BJ (cell line): Measurements from ENCODE around the gene SH3BGRL2. TPM values are rescaled to one million over a fixed set of nuclear protein-coding genes. Genes with fewer than 3 reads are reported as not detected.

Source experiments
- CTCF ChIA-PET: fragments of 350-600 bp; formaldehyde crosslinking; extraction: SDS; loops from one replicate; lab custom pipeline; 2021; ENCODE audit warnings: antibody characterized with exemption, inconsistent platforms; lab: Yijun Ruan, JAX
- POLR2A ChIA-PET: fragments of 300-600 bp; sonication (Branson Sonifier 250); formaldehyde crosslinking; extraction: SDS; loops from one replicate; lab custom pipeline; 2021; ENCODE audit warnings: antibody characterized with exemption; lab: Charles Lee
- DNase-seq: peaks from one replicate; pipeline ENCODE4 v3.0.0-alpha.2; 2011; ENCODE audit warnings: low read depth
- H3K27me3 ChIP-seq: 2 replicates; pipeline ENCODE4 v1.6.0; 2011; ENCODE audit warnings: low read length; ENCODE audit not compliant: control insufficient read depth, insufficient read depth
- H3K36me3 ChIP-seq: 2 replicates; pipeline ENCODE4 v1.5.1; 2011; ENCODE audit warnings: low read length; ENCODE audit not compliant: control insufficient read depth, insufficient read depth
- H3K4me3 ChIP-seq: 2 replicates; pipeline ENCODE4 v1.5.1; 2011; ENCODE audit warnings: low read depth, mild to moderate bottlenecking, control low read depth, low read length
- polyA plus RNA-seq: library from polyadenylated mRNA; depleted of rRNA; stranded (reverse); fragments of >200 nt; gene quantifications from 2 replicates; pipeline ENCODE4 v1.2.3, GENCODE V29; 2011
- TF ChIP-seq, protein P1 (sequence below): IDR thresholded peaks from 2 replicates; pipeline ENCODE4 v1.5.1; 2011; ENCODE audit warnings: low read depth, mild to moderate bottlenecking, control low read depth, inconsistent platforms, low read length, moderate library complexity; ENCODE audit not compliant: insufficient read depth

Gene SH3BGRL2
- polyA plus RNA-seq, 1 experiment = 0.37 TPM

DNA sequence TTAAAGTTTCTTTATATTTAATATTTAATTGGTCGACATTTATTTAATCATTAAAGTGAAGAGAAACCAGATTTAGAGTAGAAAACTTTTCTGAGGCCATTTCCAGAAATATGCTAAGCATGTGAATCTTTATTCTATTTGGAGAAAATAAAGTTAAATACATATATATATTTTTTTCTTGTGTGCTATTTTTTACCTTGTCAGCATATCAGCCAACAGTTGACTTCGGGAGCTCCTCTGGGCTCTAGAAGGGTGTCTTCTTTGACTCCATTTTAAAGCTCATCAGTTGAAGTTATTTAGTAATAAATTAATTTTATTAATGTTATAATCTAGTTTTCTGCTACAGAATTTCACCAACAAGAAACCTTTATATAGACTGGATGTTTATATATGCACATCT lies 73.1 kb downstream of the SH3BGRL2 start:
- POLR2A ChIA-PET = no interaction called here
- Histone ChIP-seq H3K36me3 (no peaks in the 10 kb centered on the region), H3K4me3 (no peak overlapping the region), H3K27me3 (no peaks in the 10 kb centered on the region)
- CTCF ChIA-PET = interaction anchor here (2.5 kb wide), 1 partner anchor 10 kb away, joined by 8 read pairs; no protein-coding TSS in a partner anchor
- no peak for DNase-seq
- TF ChIP-seq, protein P1, sequence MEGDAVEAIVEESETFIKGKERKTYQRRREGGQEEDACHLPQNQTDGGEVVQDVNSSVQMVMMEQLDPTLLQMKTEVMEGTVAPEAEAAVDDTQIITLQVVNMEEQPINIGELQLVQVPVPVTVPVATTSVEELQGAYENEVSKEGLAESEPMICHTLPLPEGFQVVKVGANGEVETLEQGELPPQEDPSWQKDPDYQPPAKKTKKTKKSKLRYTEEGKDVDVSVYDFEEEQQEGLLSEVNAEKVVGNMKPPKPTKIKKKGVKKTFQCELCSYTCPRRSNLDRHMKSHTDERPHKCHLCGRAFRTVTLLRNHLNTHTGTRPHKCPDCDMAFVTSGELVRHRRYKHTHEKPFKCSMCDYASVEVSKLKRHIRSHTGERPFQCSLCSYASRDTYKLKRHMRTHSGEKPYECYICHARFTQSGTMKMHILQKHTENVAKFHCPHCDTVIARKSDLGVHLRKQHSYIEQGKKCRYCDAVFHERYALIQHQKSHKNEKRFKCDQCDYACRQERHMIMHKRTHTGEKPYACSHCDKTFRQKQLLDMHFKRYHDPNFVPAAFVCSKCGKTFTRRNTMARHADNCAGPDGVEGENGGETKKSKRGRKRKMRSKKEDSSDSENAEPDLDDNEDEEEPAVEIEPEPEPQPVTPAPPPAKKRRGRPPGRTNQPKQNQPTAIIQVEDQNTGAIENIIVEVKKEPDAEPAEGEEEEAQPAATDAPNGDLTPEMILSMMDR = no peak

DNA sequence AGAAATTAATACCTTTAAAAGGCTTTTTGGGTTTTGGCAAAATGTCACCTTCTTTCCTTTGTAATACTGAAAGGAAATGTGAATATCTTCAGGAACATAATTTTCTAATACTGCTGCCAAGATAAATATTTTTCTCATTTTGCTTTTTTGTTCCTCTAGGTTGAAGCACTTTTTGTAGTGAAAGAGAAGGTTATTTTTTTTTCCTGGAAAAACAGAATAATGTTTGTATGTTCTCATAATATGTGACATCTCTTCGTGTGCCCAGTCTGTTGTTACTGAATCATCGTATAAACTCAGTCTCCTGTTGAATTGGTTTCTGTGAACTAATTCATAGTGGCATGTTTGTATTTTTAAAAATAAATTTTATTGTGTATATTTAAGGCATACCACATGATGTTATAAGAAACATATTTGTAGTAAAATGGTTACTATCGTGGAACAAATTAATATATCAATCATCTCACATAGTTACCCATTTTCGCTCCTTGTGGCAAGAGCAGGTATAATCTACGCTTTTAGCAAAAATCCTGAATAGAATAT lies 74.4 kb downstream of the SH3BGRL2 start:
- TF ChIP-seq, protein P1 = no peak
- no peak overlapping the region for H3K4me3 ChIP-seq
- ChIA-PET POLR2A (no interaction called here), CTCF (no interaction called here)
- H3K36me3 ChIP-seq = no peaks in the 10 kb centered on the region
- no peak for DNase-seq
- no peaks in the 10 kb centered on the region for H3K27me3 ChIP-seq

DNA sequence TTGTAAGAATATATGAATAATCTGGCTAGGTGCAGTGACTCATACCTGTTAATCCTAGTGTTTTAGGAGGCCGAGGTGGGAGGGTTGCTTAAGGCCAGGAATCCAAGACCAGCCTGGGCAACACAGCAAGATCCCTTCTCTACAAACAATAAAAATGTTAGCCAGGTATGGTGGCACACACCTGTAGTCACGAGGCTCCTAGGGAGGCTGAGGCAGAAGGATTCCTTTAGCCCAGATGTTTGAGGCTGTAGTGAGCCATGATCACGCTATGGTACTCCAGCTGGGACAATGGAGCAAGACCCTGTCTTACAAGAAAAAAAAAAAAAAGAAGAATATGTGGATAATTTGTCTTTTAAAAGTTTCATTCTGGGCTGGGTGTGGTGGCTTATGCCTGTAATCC lies 75.4 kb downstream of the SH3BGRL2 start:
- Histone ChIP-seq H3K4me3 (no peak overlapping the region), H3K36me3 (no peaks in the 10 kb centered on the region), H3K27me3 (no peaks in the 10 kb centered on the region)
- ChIA-PET POLR2A (no interaction called here), CTCF (interaction anchor here (0.7 kb wide), 1 partner anchor 135 kb away, joined by 3 read pairs; no protein-coding TSS in a partner anchor)
- no peak for DNase-seq
- TF ChIP-seq, protein P1 = no peak

DNA sequence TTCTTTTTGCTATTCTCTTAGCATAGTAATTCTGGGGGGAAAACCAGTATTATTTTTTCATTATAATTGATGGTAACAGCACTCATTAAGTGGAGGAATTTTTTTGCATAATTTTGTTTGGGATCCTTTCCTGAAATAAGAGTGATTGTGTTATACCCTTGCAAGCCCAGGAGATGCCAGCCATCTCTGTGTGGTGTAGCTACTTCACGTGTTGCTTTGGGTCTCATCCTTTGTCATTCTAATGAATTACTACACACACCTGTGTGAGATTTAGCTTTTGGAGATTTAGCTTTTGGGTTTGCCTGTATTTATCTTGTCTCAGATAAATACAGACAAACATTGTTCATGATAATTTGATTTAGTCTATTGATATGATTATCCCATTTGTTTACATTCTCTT lies 76.5 kb downstream of the SH3BGRL2 start:
- H3K4me3 ChIP-seq = no peak overlapping the region
- CTCF ChIA-PET = interaction anchor here (0.9 kb wide), 1 partner anchor 55 kb away, joined by 3 read pairs; no protein-coding TSS in a partner anchor
- no peak for DNase-seq
- TF ChIP-seq, protein P1 = no peak
- POLR2A ChIA-PET = no interaction called here
- H3K27me3 ChIP-seq = no peaks in the 10 kb centered on the region
- H3K36me3 ChIP-seq = no peaks in the 10 kb centered on the region

DNA sequence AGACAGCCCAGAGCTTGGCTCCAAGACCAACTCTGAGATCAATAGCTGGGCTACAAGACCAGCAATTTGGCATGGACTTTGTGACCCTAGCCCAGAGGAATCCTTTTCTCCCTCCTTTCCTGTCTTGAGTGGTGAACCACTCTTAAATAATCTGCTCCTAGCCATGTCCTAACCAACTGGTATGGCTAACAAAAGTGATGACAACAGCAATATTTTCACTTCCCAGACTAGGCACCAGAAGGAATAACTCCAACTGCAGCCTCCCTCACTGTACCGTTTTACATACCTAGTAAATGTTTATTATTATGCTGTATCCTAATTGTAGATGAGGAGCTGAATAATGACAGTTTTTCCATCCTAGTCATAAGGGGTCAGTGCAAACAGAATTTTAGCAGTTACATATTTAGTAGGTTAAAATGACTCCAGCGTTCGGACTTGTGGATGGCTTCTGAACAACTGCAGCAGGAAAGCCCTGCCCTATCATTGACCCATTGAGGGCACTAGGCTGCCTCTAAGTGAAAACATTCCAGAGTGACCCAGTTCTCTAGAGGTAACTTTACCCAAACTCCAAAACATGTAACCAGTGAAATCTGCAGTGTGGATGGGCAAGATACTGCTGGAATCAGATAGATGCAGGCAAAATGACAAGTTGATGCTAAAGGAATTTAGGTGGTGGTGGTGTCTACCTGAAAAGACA lies 77.1 kb downstream of the SH3BGRL2 start:
- TF ChIP-seq, protein P1 = no peak

More for the DNA sequence above, 77.1 kb downstream of the SH3BGRL2 start:
- Histone ChIP-seq H3K36me3 (no peaks in the 10 kb centered on the region), H3K4me3 (no peak overlapping the region), H3K27me3 (no peaks in the 10 kb centered on the region)
- POLR2A ChIA-PET = no interaction called here
- CTCF ChIA-PET = interaction anchor here (0.9 kb wide), 1 partner anchor 54 kb away, joined by 3 read pairs; no protein-coding TSS in a partner anchor
- no peak for DNase-seq
